HCT116 (cell line): ENCODE measurements around the gene VAMP7.

Experiments
- CTCF ChIP-seq, 3 experiments: fragments of 200-600 bp in 1 of 3; sonication (generic) in 1 of 3; IDR thresholded peaks in 2 of 3; conservative IDR thresholded peaks in 1 of 3; 2 replicates each; pipeline ENCODE4 v1.5.1; 2012 to 2017; ENCODE audit warnings: low read depth in 2 of 3, low read length in 2 of 3, antibody characterized with exemption in 1 of 3, borderline replicate concordance in 1 of 3, control low read depth in 1 of 3, mild to moderate bottlenecking in 1 of 3, mixed read lengths in 1 of 3, mixed run types in 1 of 3, moderate library complexity in 1 of 3; ENCODE audit not compliant: insufficient read depth in 1 of 3
- EZH2 ChIP-seq: fragments of 200-600 bp; sonication (generic); IDR thresholded peaks from 2 replicates; pipeline ENCODE4 v1.6.1; 2017; ENCODE audit warnings: antibody characterized with exemption, mixed run types
- POLR2A ChIP-seq: IDR thresholded peaks from 2 replicates; pipeline ENCODE4 v1.7.0; 2011; ENCODE audit warnings: borderline replicate concordance; ENCODE audit not compliant: insufficient read depth, insufficient read length; ENCODE audit errors: extremely low read depth
- RAD21 ChIP-seq: IDR thresholded peaks from 2 replicates; pipeline ENCODE4 v1.6.1; 2012; ENCODE audit warnings: low read depth, mild to moderate bottlenecking

- TF ChIP-seq RAD21: no peak
- TF ChIP-seq EZH2: no peak
- TF ChIP-seq POLR2A: no peak
- TF ChIP-seq CTCF (IDR thresholded peaks at IDR 0.05 in 2 of 3, conservative IDR thresholded peaks at IDR 0.05 in 1 of 3; ENCODE audit: borderline replicate concordance in 1 of 3, insufficient read depth in 1 of 3, low read depth in 2 of 3, low read length in 2 of 3): no peak
Measured at GRCh38 chrX:155876704-155877103, 4.4 kb upstream of the VAMP7 start.
